ENCODE data around the gene NFKBIB.

NFKBIB gene

DNA sequence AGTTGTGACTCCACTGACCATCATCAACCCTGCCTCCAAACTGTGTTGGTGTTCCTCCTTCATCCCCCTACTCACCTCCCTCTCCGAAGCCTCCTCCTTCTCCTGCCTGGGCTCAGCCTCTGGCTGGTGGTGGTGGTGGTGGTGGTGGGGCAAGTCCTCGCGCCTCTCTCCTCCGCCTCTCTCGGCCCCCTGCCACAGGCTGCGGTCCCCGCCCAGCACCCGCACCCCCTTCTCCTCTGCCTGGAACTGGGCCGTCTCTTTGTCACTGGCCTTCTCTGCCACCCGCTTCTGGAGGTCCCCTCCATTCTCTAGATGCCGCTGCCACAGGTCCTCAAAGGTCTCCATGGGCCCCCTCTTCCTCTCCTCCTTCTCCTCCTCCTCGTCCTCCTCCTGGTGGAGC lies 10.7 kb downstream of the NFKBIB start:
- TF ChIP-seq TEAD4 (IDR thresholded peaks at IDR 0.05) = no peak
- TF ChIP-seq, protein P1, sequence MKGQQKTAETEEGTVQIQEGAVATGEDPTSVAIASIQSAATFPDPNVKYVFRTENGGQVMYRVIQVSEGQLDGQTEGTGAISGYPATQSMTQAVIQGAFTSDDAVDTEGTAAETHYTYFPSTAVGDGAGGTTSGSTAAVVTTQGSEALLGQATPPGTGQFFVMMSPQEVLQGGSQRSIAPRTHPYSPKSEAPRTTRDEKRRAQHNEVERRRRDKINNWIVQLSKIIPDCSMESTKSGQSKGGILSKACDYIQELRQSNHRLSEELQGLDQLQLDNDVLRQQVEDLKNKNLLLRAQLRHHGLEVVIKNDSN (IDR thresholded peaks at IDR 0.05) = no peak
- no peak for TF ChIP-seq FOXM1 (IDR thresholded peaks at IDR 0.05; ENCODE audit: borderline replicate concordance, low read depth)
- no peak for TF ChIP-seq REST (IDR thresholded peaks at IDR 0.05; ENCODE audit: low read depth)
- no peak for TF ChIP-seq MAX (IDR thresholded peaks at IDR 0.05)
- TF ChIP-seq EGR1 (IDR thresholded peaks at IDR 0.05) = no peak
- no peak for TF ChIP-seq TCF12 (IDR thresholded peaks at IDR 0.05; ENCODE audit: low read depth)
- no peak for TF ChIP-seq YY1 (IDR thresholded peaks at IDR 0.05; ENCODE audit: low read depth)
- TF ChIP-seq ZBTB7A (IDR thresholded peaks at IDR 0.05; ENCODE audit: low read depth) = no peak
- TF ChIP-seq NFIC (IDR thresholded peaks at IDR 0.05) = no peak

DNA sequence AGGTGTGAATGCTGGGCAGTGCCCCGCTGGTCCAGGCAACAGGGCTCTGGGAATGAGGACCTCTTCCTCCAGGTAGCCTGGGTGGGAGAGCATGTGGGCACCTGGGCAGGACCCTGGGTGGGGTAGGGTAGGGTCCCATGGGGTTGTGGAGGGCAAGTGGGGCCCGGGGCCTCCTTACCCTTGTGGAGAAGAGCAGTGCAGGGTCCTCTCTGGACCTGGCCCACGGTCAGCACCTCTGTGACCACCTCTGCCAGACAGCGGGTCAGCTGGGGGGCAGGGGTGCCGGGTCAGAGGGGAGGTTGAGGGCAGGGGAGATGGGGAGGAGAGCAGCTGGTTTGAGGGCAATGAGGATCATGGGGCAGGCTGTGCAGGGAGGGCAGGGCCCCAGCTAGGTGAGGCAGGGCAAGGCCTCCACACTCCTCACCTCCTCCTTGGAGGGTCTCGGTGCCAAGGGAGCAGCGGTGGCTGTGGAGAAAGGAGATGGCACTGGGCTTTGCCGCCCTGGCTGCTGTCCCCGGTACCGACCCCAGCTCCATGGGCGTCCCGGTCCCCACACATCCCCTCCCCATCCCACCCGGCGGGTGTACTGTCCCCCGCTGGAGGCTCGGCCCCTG lies 11.7 kb downstream of the NFKBIB start:
- TF ChIP-seq EGR1 (IDR thresholded peaks at IDR 0.05) (no peak), CEBPB (IDR thresholded peaks at IDR 0.05) (no peak), TEAD4 (IDR thresholded peaks at IDR 0.05) (no peak), CREB1 (IDR thresholded peaks at IDR 0.05; ENCODE audit: low read depth) (no peak), REST (IDR thresholded peaks at IDR 0.05; ENCODE audit: low read depth) (no peak), NFIC (IDR thresholded peaks at IDR 0.05) (no peak), RAD21 (IDR thresholded peaks at IDR 0.05; ENCODE audit: low read depth) (no peak), FOXM1 (IDR thresholded peaks at IDR 0.05; ENCODE audit: borderline replicate concordance, low read depth) (no peak), ZBTB7A (IDR thresholded peaks at IDR 0.05; ENCODE audit: low read depth) (no peak), TCF12 (IDR thresholded peaks at IDR 0.05; ENCODE audit: low read depth) (no peak), YY1 (IDR thresholded peaks at IDR 0.05; ENCODE audit: low read depth) (no peak)
- TF ChIP-seq, protein P1 (IDR thresholded peaks at IDR 0.05) = no peak

DNA sequence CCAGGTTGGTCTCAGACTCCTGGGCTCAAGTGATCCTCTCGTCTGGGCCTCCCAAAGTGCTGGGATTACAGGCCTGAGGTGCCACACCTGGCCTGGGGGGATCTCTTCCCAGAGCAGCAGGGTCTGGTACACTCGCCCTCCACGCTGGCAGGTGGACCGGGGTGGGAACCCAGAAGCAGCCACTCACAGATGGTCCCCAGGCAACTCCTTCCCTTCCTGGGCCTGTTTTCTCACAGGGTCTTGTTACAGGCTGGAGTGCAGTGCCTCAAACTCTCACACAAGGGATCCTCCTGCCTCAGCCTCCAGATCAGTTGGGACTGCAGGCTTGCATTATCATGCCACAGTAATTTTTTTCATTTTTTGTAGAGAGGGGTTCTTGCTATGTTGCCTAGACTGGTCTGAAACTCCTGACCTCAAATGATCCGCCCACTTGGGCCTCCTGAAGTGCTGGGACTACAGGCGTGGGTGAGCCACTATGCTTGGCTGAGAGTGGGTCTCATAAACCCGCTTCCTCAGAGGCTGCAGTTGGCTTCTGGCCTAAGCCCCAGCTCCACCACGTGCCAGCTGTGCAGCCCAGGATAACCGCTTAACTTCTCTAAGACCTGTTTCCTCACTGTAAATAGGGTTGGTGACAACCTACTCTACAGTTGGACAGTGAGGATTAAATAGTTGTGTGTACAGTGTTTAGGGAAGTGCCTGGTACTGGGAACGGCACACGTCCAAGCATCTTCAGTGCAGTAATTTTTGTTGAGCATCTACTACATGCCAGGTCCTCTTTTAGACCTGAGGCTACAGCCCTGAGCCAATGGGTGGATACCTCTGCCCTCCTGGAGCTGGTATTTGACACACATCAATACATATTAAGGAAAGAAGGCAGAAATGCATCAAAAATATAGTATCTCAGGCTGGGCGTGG lies 13.1 kb downstream of the NFKBIB start:
- TF ChIP-seq CEBPB (IDR thresholded peaks at IDR 0.05) (no peak), EP300 (IDR thresholded peaks at IDR 0.05; ENCODE audit: borderline replicate concordance) (no peak), FOXM1 (IDR thresholded peaks at IDR 0.05; ENCODE audit: borderline replicate concordance, low read depth) (no peak)

DNA sequence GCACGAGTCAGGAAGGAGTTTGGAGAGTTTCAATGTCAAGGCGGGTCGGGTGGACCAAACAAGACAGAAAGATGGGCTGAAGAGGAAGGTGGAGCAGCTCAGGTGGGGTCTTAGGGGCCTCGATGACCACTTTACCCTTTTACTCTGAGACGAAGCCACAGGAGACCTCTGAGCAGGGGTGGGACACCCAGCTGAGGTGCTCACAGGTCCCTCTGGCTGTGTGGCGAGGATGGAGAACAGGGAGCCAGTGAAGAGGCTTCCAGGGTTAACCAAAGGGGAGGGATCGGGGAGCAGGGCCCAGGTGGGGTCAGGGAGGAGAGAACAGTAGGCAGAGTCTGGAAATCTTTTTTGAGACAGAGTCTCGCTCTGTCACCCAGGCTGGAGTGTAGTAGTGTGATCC lies 14.2 kb downstream of the NFKBIB start:
- TF ChIP-seq EGR1 (IDR thresholded peaks at IDR 0.05) (no peak), EP300 (IDR thresholded peaks at IDR 0.05; ENCODE audit: borderline replicate concordance) (no peak), MAX (IDR thresholded peaks at IDR 0.05) (no peak), TCF12 (IDR thresholded peaks at IDR 0.05; ENCODE audit: low read depth) (no peak), TAF1 (IDR thresholded peaks at IDR 0.05; ENCODE audit: low read depth) (no peak), CREB1 (IDR thresholded peaks at IDR 0.05; ENCODE audit: low read depth) (no peak), RAD21 (IDR thresholded peaks at IDR 0.05; ENCODE audit: low read depth) (no peak), YY1 (IDR thresholded peaks at IDR 0.05; ENCODE audit: low read depth) (no peak), NFIC (IDR thresholded peaks at IDR 0.05) (no peak), CEBPB (IDR thresholded peaks at IDR 0.05) (no peak), FOXM1 (IDR thresholded peaks at IDR 0.05; ENCODE audit: borderline replicate concordance, low read depth) (no peak), ZBTB7A (IDR thresholded peaks at IDR 0.05; ENCODE audit: low read depth) (no peak), REST (IDR thresholded peaks at IDR 0.05; ENCODE audit: low read depth) (no peak), TEAD4 (IDR thresholded peaks at IDR 0.05) (no peak)
- TF ChIP-seq, protein P1 (IDR thresholded peaks at IDR 0.05) = no peak

Measured in Ishikawa (cell line).